ENCODE data around the gene TEKTIP1.
"Not testable (repeated sequence)": the region's sequence is repeated elsewhere in the genome, so short reads cannot be mapped to it uniquely, and the experiment has no call there.

The TEKTIP1 gene

DNA sequence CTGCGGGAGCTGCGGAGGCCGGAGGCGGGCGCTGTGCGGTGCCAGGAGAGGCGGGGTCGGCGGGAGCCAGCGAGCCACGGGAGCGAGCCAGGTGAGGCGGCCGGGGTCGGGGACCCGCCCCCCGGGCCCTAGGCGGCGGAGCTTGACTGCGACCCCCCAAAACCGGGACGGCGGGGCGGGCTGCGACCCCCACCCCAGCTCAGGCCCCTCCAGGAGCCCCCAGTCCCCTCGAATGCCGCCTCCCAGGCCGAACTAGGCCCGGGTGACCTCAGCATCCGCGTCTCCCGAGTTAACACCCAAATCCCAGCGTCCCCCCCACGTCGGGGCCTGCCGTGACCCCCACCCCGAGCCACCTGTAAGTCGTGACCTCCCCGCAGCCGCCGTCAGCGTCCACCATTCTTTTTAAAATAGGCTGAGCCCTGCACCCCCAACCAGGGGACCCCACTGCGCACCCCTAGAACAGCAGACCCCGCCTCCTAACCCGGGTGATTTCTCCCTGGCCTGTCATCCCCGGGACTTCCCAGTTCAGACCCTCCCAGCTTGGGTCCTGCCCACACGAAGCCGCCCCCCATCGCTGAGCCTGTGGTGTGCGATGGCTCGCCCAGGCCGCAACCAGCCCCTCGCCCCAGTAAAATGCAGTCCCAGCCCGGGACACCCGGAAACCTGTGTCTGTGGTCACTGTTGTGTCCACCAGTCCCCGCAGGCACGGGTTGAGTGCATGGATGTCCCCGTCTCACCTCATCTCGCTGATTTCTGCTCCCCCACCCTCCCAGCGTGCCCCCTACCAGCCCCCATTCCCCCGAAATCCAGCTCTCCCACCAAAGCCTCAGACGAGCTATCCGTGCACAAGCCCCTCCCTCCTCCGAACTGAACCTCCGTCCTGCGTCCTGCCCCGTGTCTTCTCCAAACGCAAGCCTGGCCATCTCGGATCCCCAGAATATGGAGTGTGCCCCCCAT lies 32.3 kb upstream of the TEKTIP1 start:
- TF ChIP-seq, protein P1, sequence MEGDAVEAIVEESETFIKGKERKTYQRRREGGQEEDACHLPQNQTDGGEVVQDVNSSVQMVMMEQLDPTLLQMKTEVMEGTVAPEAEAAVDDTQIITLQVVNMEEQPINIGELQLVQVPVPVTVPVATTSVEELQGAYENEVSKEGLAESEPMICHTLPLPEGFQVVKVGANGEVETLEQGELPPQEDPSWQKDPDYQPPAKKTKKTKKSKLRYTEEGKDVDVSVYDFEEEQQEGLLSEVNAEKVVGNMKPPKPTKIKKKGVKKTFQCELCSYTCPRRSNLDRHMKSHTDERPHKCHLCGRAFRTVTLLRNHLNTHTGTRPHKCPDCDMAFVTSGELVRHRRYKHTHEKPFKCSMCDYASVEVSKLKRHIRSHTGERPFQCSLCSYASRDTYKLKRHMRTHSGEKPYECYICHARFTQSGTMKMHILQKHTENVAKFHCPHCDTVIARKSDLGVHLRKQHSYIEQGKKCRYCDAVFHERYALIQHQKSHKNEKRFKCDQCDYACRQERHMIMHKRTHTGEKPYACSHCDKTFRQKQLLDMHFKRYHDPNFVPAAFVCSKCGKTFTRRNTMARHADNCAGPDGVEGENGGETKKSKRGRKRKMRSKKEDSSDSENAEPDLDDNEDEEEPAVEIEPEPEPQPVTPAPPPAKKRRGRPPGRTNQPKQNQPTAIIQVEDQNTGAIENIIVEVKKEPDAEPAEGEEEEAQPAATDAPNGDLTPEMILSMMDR (IDR thresholded peaks at IDR 0.05), result no peak
- H3K4me3 Mint-ChIP-seq, result peak overlapping the region; percentile 93
- DNase-seq, result peak; percentile 46
- peaks cover 3% of the 10 kb centered on the region for H3K27me3 Mint-ChIP-seq (ENCODE audit: low read depth, poor library complexity)
- H3K27ac Mint-ChIP-seq, result peak overlapping the region; percentile 62
- H3K4me1 Mint-ChIP-seq, result peaks cover 53% of the 10 kb centered on the region
- H3K36me3 Mint-ChIP-seq (ENCODE audit: low read depth), result peaks cover 13% of the 10 kb centered on the region
- no peaks in the 10 kb centered on the region for H3K9me3 Mint-ChIP-seq

DNA sequence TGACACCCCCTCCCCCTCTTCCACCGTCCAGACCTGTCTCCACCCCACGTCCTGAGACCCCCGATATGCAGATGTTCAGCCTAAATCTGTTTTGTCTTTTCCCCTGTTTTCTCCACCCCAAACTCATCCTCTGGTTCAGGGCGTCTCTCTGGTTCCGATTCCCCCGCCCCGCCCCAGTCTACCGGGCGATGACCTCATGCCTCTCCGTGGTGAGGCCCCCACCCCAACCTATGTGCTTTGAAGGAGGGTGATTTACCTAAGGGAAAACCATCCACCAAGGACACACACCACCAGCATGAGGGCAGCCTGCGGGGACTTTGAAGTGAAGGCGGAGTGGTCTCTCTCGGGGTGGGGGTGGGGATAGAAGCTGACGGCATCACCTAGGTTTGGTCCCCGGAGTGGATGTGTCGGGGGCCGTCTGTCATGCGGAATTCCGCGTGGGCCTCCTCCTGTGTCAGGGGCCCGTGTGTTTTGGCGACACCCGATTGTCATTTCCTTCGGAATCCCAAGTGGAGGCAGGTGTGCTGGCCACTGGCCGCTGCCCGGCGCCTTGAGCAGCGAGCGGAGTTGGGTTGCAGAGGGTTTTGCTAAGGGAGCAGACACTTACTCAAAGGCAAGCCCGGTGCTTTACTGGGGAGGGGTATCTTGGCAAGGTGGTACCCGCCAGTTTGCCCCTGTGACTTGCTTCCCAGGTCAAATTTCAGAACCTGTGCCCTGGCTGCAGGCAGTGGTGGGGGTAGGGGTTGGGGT lies 31.4 kb upstream of the TEKTIP1 start:
- Mint-ChIP-seq H3K27me3 (ENCODE audit: low read depth, poor library complexity) (peaks cover 3% of the 10 kb centered on the region), H3K9me3 (no peaks in the 10 kb centered on the region), H3K4me1 (peaks cover 62% of the 10 kb centered on the region), H3K27ac (peak overlapping the region; percentile 62), H3K4me3 (peak overlapping the region; percentile 93), H3K36me3 (ENCODE audit: low read depth) (peaks cover 13% of the 10 kb centered on the region)
- TF ChIP-seq, protein P1 (IDR thresholded peaks at IDR 0.05), result no peak
- peak; percentile 43 for DNase-seq

DNA sequence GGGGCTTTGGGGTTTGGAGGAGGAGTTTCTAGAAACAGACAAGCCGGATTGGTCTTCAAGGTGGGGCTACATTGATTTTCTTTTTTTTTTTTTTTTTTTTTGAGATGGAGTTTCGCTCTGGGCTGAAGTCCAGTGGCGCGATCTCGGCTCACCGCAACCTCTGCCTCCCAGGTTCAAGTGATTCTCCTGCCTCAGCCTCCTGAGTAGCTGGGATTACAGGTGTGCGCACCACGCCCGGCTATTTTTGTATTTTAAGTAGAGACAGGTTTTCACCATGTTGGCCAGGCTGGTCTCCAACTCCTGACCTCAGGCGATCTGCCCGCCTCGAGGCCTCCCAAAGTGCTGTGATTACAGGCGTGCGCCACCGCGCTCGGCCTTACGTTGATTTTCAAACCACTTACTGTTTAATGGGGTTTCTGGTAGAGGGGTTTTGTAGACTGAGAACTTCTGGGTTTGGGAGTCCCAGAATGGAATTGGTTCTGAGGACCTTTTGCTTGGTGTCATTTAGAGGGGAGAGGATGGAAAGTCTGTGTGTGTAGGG lies 30.8 kb upstream of the TEKTIP1 start:
- peak overlapping the region; percentile 66 for H3K27ac Mint-ChIP-seq
- not testable (repeated sequence) for H3K27me3 Mint-ChIP-seq (ENCODE audit: low read depth, poor library complexity); DNase-seq; H3K9me3 Mint-ChIP-seq
- H3K4me3 Mint-ChIP-seq, result peak overlapping the region; percentile 93
- peaks cover 13% of the 10 kb centered on the region for H3K36me3 Mint-ChIP-seq (ENCODE audit: low read depth)
- H3K4me1 Mint-ChIP-seq, result peaks cover 66% of the 10 kb centered on the region

DNA sequence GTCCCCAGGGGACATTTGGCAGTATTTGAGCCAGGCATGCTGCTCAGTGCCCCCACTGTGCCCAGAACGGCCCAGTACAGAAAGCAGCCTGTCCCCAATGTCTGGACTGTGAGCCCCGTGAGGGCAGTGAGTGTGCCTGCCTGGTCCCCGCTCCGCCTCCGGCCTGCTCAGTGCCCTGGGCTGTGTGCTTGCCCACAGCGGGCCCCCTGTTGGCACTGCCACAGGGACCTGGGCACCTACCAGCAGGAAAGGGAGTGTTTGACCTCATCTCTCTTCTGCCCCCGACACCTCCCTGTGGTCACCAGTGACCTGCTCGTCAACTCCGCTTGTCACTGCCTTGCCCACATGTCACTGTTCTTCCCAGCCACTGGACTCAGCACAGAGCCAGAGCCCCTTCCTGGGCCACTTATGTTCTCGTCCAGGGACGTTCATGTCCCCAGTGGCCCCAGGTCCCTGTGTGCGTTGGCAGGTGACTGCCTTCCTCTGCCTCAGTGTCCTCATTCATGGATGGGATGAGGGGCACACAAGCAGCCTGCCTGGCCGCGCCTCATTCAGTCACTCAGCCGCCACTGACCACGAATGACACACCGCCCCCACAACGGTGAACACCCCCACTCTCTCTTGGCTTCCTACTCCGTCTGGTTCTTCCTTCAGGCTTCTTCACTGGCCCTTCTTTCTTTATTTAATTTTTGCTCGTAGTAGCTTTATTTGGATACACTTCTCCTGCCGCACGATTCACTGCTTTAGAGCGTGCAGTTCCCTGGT lies 30.0 kb upstream of the TEKTIP1 start:
- Mint-ChIP-seq H3K4me3 (peak overlapping the region; percentile 93), H3K27me3 (ENCODE audit: low read depth, poor library complexity) (peaks cover 3% of the 10 kb centered on the region), H3K27ac (no peak overlapping the region), H3K36me3 (ENCODE audit: low read depth) (peaks cover 13% of the 10 kb centered on the region), H3K4me1 (peaks cover 70% of the 10 kb centered on the region), H3K9me3 (no peaks in the 10 kb centered on the region)
- TF ChIP-seq, protein P1 (IDR thresholded peaks at IDR 0.05), result no peak
- no peak for DNase-seq

DNA sequence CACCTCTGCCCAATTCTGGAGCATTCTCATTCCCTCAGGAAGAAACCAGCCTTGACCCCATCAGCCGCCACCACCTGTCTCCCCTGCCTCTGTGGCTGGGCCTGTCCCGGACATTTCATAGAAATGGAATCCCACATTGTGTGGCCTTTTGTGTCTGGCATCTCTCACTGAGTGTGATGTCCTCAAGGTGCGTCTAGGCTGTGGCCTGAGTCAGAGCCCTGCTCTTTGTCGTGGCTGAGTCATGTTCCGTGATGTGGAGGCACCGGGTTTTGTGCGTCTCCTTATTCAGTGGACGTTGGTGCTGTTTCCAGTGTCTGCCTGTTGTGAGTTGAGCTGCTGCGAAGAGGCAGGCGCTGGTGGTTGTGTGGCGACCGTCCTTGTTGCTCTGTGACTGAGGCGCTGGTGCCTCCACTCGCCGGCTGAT lies 29.4 kb upstream of the TEKTIP1 start:
- Mint-ChIP-seq H3K27me3 (ENCODE audit: low read depth, poor library complexity) (peaks cover 3% of the 10 kb centered on the region), H3K27ac (peak overlapping the region; percentile 39), H3K4me3 (peak overlapping the region; percentile 64), H3K36me3 (ENCODE audit: low read depth) (peaks cover 13% of the 10 kb centered on the region), H3K9me3 (no peaks in the 10 kb centered on the region), H3K4me1 (peaks cover 74% of the 10 kb centered on the region)
- DNase-seq, result no peak
- TF ChIP-seq, protein P1 (IDR thresholded peaks at IDR 0.05), result no peak

Data from nephron progenitor cell (in vitro differentiated cells).